Adrenal gland (tissue), 12 donors: ENCODE data around the gene CHST3. TPM values are rescaled to one million over a fixed set of nuclear protein-coding genes. Genes with fewer than 3 reads are reported as not detected.

Experiments used
- DNase-seq, 7 donors: peaks; one replicate each; pipeline ENCODE4 v3.0.0-alpha.2; 2019 to 2020
- H3K27ac ChIP-seq, 5 donors: fragments of 200-600 bp; sonication (generic) in 4 of 5; 1 replicate in 3 of 5; 2 replicates in 2 of 5; pipeline versions ENCODE4 v1.5.1 to v1.8.0; 2016 to 2020; ENCODE audit warnings: mild to moderate bottlenecking in 1 of 5
- H3K27me3 ChIP-seq: fragments of 200-600 bp; 2 replicates; pipeline ENCODE4 v1.8.0; 2021
- H3K36me3 ChIP-seq, 2 donors: fragments of 200-600 bp; replicated peaks in 1 of 2; 1 replicate in 1 of 2; 2 replicates in 1 of 2; pipeline versions ENCODE4 v1.5.1 to v1.8.0; 2018 to 2022
- H3K4me1 ChIP-seq, 2 donors: fragments of 200-600 bp; replicated peaks in 1 of 2; 1 replicate in 1 of 2; 2 replicates in 1 of 2; pipeline versions ENCODE4 v1.5.1 to v1.8.0; 2018 to 2021
- H3K4me3 ChIP-seq, 4 donors: fragments of 200-600 bp; sonication (generic) in 3 of 4; one replicate each; pipeline ENCODE4 v1.5.1; 2016 to 2018
- H3K9me3 ChIP-seq, 3 donors: fragments of 200-600 bp; sonication (generic) in 1 of 3; replicated peaks in 1 of 3; 1 replicate in 2 of 3; 2 replicates in 1 of 3; pipeline versions ENCODE4 v1.5.1 to v1.8.0; 2016 to 2021
- CTCF ChIP-seq, 6 experiments: fragments of 450-650 bp in 4 of 6; fragments of 200-600 bp in 2 of 6; sonication (generic) in 1 of 6; IDR thresholded peaks; 1 replicate in 5 of 6; 2 replicates in 1 of 6; pipeline versions ENCODE4 v1.5.1 to v1.8.0; 2016 to 2021; ENCODE audit warnings: antibody characterized with exemption in 6 of 6, mild to moderate bottlenecking in 2 of 6, moderate library complexity in 1 of 6
- POLR2A ChIP-seq, 2 donors: fragments of 450-650 bp; IDR thresholded peaks; one replicate each; pipeline ENCODE4 v1.6.1; 2017; ENCODE audit warnings: antibody characterized with exemption in 2 of 2, mild to moderate bottlenecking in 2 of 2, moderate library complexity in 1 of 2
- WGBS, 4 donors: extraction: QIAGEN DNeasy Blood & Tissue Kit in 2 of 4; methylation state at CpG; one replicate each; pipeline versions ENCODE4 v1.1.5 to v1.1.7; 2013 to 2017; 5-methylcytosine and 5-hydroxymethylcytosine counted together
- intact Hi-C, 2 donors: fragments of 100-400 bp; cut with DNase I; formaldehyde crosslinking; loops; one replicate each; pipeline versions ENCODE4 v1.14.1 to v1.15.0; 2022 to 2023
- polyA plus RNA-seq, 3 donors: library from polyadenylated mRNA; stranded (reverse); fragments of 200-250 nt in 2 of 3; fragments of 350-450 nt in 1 of 3; fragmentation: Illumina TruSeq in 1 of 3; extraction: RNeasy Lipid Tissue Mini Kit (QIAGEN cat#74804) in 1 of 3; gene quantifications; one replicate each; pipeline ENCODE4 v1.2.3, GENCODE V29; 2013 to 2014
- total RNA-seq, 9 donors: library from RNA; depleted of rRNA in 4 of 9; stranded (reverse); fragments of >200 nt in 4 of 9; fragments of 120-200 nt in 1 of 9; fragmentation: NEBNext Ultra II Directional in 1 of 9; extraction: Animal tissue kit (Norgen Biotek cat#: 25700) in 1 of 9; gene quantifications; one replicate each; pipeline versions ENCODE4 v1.1.0 to v1.2.4, GENCODE V29; 2013 to 2023
- donor health status: healthy with polysubstance abuse.
- donor health status: Bipolar disorder and iron deficiency.
- donor health status: DM: yes; HTN: yes; CAD: no.
- donor health status: DM: no; HTN: no; CAD: no.
- donor health status: DM: no; HTN: no; CAD: no.
- donor health status: DM: yes; HTN: yes; CAD: no.

CHST3 gene
- total and polyA plus RNA-seq, 12 donors, result 3.9 to 49.7 (median 32.6) TPM

- no peaks in the 10 kb centered on the region for H3K36me3 ChIP-seq
- peaks cover 0 to 9% (median 0%) of the 10 kb centered on the region in 3 donors for H3K9me3 ChIP-seq
- peaks cover 0 to 26% of the 10 kb centered on the region in 2 donors for H3K4me1 ChIP-seq
- 57 to 67% (median 60%) methylated on average over 9 of the region's 9 CpGs for WGBS, 4 donors
- H3K27me3 ChIP-seq, result no peaks in the 10 kb centered on the region
- peak overlapping the region in 2 of 5 donors; percentile 11 to 59 for H3K27ac ChIP-seq
- no peak overlapping the region for H3K4me3 ChIP-seq
- no peak for TF ChIP-seq POLR2A (IDR thresholded peaks at IDR 0.05)
- no peak for TF ChIP-seq CTCF (IDR thresholded peaks at IDR 0.05)
- peak in 1 of 7 donors; percentile 49 for DNase-seq
- intact Hi-C loops, result no loop called here
These were observed 43.5 kb upstream of the CHST3 start for GRCh38 chr10:71920540-71921323.

GRCh38 chr10:71921324-71922027 lies 42.7 kb upstream of the CHST3 start:
- intact Hi-C loops, result no loop called here
- H3K9me3 ChIP-seq, result peaks cover 0 to 9% (median 0%) of the 10 kb centered on the region in 3 donors
- H3K27me3 ChIP-seq, result no peaks in the 10 kb centered on the region
- TF ChIP-seq POLR2A (IDR thresholded peaks at IDR 0.05) (no peak), CTCF (IDR thresholded peaks at IDR 0.05) (no peak)
- no peaks in the 10 kb centered on the region for H3K36me3 ChIP-seq
- WGBS, 4 donors, result 41 to 66% (median 56%) methylated on average over 4 of the region's 4 CpGs
- no peak overlapping the region for H3K4me3 ChIP-seq
- DNase-seq, result peak in 6 of 7 donors; percentile 31 to 85 (median 50)
- peaks cover 0 to 26% of the 10 kb centered on the region in 2 donors for H3K4me1 ChIP-seq
- H3K27ac ChIP-seq, result peak overlapping the region in 3 of 5 donors; percentile 11 to 59 (median 37)

- Histone ChIP-seq H3K9me3 (no peaks in the 10 kb centered on the region), H3K36me3 (no peaks in the 10 kb centered on the region), H3K27ac (peak overlapping the region in 4 of 5 donors; percentile 5 to 59 (median 46)), H3K4me3 (no peak overlapping the region), H3K27me3 (no peaks in the 10 kb centered on the region), H3K4me1 (peaks cover 0 to 26% of the 10 kb centered on the region in 2 donors)
- WGBS, 4 donors, result 58 to 68% (median 61%) methylated on average over 7 of the region's 7 CpGs
- intact Hi-C loops, result no loop called here
- no peak for TF ChIP-seq CTCF (IDR thresholded peaks at IDR 0.05)
- TF ChIP-seq POLR2A (IDR thresholded peaks at IDR 0.05), result no peak
- DNase-seq, result peak in 1 of 7 donors; percentile 51
These were observed 41.0 kb upstream of the CHST3 start for GRCh38 chr10:71923138-71923692.

- no peak for TF ChIP-seq CTCF (IDR thresholded peaks at IDR 0.05)
- no peak for TF ChIP-seq POLR2A (IDR thresholded peaks at IDR 0.05)
- 91 to 100% (median 96%) methylated on average over 3 of the region's 3 CpGs for WGBS, 4 donors
- intact Hi-C loops, result no loop called here
- peak in 1 of 7 donors; percentile 13 for DNase-seq
- H3K4me3 ChIP-seq, result no peak overlapping the region
- H3K27me3 ChIP-seq, result no peaks in the 10 kb centered on the region
- no peaks in the 10 kb centered on the region for H3K36me3 ChIP-seq
- no peak overlapping the region for H3K27ac ChIP-seq
- no peaks in the 10 kb centered on the region for H3K9me3 ChIP-seq
- peaks cover 0 to 26% of the 10 kb centered on the region in 2 donors for H3K4me1 ChIP-seq
These were observed 39.4 kb upstream of the CHST3 start for GRCh38 chr10:71924771-71925170.
